GM19455 (cell line): ENCODE results near the gene MORC3.
"Not testable (repeated sequence)": the region's sequence is repeated elsewhere in the genome, so short reads cannot be mapped to it uniquely, and the experiment has no call there.

Source experiments
- ATAC-seq: cut with Tn5 transposase; IDR thresholded peaks from one replicate; pipeline ENCODE4 v1.9.1; 2021; ENCODE audit not compliant: unreplicated experiment

Gene MORC3

DNA sequence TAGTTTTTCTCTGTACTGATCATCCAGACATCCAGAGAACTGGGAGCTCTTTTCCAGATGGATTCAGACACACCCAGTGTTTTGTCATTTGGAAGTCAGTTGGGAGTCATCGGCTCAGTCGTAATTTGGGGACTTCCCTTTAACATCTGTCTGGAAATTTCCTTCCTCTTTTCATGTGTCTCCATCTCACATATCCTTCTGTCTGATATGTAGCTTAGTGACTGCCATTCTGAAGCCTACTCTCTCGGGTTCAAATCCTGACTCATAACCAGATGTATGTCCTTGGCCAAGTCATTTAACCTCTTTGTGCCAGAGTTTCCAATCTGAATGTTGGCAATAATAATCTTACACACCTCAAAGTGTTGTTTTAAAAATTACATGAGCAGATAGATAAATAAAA, 3.0 kb downstream of the MORC3 start:
- no peak for ATAC-seq

DNA sequence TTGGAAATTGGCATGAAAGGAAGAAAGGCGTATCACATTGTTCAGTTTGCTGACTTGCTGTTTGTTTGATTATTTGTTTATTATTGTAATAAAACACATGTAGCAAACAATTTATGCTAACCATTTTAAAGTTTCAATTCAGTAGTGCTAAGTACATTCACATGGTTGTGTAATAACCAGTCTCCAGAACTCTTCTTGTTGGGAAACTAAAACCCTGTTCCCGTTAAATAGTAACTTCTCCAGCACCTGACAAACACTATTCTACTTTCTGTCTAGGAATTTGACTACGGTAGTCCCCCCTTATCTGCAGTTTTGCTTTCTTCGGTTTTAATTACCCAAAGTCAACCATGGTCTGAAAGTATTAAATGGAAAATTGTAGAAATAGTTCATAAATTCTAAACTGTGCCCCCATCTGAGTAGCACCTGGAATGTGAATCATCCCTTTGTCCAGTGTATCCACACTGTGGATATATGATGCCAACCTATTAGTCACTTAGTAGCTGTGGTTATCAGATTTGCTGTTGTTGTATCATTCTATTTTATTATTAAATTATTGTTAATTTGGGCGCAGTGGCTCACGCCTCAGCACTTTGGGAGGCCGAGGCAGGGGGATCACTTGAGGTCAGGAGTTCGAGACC, 5.5 kb downstream of the MORC3 start:
- ATAC-seq: no peak

DNA sequence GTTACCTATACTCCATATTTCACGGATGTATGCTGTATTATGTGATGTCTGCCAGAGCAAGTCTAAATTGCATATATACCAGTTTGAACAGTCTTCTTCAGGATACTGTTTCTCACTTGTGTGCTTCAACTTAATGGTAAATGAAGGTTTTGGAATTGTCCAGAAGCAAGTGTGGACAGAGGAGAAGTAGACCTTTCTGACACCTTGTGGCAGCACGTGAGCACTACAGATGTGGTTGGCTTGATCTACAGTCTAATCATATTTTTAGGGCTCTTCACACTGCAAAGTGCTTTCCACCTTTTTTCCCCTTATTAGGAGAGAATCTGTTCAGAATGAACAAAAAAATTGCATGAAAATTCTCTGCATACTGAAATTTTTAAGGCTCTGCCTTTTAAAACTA, 10.9 kb downstream of the MORC3 start:
- ATAC-seq: no peak

DNA sequence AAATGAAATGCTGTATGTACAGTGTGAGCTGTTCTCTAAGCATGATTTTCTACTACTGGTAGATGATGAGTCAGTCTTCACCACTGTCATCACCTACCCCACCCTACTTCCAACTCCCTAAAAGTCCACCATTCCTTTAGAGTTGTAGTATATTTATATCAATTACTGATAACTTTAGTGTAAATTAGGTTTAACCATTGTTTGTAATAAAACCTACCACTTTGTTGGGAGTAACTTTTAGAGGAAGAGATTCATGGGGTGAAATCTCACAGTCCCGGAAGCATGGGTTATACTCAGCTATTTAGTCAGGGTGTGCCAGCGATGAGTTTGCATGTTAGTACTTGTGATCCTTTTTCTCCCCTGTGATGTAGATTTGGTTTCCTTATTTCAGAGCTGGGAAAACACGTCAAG, 17.1 kb downstream of the MORC3 start:
- ATAC-seq: no peak

DNA sequence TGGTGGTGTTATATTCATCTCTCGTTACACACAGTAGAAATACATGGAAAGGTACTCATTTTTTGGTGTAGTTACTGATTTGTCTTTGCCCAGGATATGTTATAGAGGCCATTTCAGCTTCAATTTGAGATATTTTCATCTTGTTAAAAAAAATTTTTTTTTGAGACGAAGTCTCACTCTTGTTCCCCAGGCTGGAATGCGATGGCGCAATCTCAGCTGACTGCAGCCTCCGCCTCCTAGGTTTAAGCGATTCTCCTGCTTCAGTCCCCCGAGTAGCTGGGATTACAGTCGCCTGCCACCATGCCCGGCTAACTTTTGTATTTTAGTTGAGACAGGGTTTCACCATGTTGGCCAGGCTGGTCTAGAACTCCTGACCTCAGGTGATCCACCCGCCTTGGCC, 19.0 kb downstream of the MORC3 start:
- ATAC-seq: no peak

DNA sequence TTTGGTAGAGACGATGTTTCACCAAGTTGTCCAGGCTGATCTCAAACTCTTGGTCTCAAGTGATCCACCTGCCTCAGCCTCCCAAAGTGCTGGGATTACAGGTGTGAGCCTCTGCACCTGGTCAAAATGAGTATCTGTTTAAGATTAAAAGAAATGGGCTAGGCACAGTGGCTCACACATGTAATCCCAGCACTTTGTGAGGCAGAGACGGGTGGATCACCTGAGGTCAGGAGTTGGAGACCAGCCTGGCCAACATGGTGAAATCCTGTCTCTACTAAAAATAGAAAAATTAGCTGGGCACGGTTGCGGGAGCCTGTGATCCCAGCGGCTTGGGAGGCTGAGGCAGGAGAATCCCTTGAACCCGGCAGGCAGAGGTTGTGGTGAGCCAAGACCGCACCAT, 22.6 kb downstream of the MORC3 start:
- not testable (repeated sequence) for ATAC-seq

DNA sequence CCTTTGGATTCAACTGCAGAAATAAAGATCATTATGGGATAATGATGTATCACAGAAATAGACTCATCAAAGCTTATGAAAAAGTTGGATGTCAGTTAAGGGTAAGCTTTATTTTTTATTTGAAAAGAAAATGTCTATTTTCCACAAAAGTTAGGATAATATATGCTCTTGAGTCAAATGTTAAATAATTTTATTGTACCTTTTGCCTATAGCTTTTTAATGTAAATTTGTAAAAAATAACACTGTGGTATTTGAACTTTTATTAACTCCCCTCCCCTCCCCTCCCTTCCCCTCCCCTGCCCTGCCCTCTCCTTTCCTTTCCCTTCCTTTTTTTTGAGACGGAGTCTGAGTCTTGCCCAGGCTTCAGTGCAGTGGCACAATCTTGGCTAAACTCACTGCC, 24.9 kb downstream of the MORC3 start:
- ATAC-seq: no peak

DNA sequence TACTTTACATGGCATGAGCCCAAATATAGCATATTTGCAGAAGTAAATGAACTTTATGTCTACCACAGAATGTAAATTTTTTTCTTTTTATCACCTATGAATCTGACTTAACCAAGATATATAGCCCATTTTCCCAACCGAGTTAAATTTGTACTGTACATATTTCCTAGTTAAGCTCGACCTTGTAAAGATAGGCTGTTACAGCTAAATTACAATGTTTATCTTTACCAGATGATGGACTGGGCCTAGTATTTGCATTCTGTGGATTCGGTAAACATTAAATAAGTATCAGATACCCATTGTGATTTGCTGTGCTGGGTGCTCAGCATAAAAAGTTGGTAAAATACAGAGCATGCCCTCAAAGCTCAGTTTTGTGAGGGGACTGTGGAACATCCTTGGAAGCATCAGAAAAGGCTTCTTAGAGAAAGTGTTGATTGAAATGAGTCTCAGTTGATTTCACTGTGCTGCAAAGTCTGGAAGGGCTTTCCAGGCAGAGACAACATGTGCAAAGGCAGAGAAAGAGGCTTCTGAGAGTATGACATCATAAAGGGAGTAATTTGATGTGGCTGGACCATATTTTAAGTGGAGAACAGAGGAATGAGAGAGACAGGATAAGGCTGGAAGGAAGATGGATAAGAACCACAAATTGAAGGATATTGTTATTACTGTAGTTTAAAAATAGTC, 27.4 kb downstream of the MORC3 start:
- ATAC-seq: no peak

DNA sequence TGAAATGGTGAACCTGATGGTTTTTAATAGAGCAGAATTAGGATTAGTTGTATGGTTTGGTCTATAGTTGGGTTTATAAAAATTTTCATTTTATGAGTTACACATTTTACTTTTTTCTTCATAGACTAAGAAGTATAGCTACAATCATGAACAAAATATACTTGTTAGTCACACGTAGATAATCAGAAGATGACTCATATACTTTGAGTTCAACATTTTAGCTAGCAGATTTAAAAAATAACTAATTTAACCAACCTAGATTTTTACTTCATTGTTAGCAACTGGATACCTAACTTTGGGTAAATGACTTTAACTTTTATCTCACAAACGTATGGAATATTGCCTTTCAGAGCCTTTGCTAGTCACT, 27.9 kb downstream of the MORC3 start:
- ATAC-seq: no peak

DNA sequence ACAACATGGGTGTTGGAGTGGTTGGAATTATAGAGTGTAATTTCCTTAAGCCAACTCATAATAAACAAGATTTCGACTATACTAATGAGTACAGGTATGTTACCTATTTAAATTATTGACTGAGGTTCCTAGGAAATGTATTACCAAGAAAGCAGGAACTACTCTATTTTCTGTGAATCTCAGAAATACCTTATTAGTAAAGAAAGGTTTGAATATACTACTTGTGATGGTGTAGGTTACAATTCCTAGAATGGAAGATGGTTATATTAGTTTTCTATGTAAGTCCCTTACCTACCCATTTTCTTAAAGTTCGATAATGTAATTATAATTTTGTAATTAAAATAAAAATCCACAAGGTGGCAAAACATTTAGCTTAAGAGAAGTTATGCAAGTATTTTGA, 29.3 kb downstream of the MORC3 start:
- no peak for ATAC-seq

DNA sequence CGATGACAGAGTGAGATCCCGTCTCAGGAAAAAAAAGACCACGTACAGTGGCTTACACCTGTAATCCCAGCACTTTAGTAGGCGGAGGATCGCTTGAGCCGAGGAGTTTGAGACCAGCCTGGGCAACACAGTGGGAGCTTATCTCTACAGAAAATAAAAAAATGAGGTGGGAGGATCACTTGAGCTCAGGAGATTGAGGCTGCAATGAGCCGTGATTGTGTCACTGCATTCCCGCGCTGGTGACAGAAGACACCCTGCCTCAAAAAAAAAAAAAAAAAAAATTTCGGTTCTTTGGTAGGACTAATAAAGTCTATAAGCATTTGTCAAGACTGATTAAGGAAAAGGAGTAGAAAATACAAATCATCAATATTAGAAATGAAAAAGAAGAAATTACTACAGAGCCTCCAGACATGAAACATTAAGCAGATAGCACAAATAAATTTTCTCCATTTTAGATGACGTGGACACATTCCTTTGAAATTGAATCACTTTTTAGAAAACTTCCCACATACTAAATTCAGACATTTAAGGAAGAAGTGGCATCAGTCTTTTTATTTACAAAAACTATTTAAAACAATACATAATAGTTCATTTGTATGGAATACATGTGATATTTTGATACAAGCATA, 30.4 kb downstream of the MORC3 start:
- ATAC-seq: no peak

DNA sequence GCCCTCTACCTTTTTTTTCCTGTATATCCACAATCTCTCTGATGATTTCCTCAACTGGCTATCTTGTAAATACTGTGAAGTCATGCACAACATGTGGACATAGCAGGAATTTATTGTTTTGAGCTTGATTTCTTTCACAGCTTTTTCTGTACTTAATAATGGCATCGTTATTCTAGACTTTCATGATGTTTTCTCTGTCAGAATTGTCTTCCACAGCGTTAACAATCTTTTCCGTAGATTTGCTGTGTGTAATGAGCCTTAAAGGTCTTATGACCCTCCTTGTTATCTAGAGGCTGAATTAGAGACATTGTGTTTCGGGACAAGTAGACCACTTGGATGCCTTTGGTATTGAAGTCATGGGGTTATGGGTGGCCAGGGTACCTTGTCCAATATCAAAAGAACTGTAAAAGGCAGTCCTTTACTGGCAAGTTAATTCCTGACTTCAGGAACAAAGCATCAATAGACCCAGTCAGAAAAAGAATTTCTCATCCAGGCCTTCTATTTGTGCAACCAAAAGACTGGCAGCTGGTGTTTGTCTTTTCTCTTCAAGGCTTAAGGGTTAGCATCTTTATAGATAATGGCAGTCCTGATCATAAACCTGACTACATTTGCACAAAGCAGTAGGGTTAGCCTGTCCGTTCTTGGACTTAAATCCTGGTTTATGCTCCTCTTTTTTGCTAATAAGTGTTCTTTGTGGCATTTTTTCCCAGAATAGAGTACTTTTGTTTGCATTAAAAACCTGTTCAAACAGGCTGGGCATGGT, 35.1 kb downstream of the MORC3 start:
- ATAC-seq: no peak

DNA sequence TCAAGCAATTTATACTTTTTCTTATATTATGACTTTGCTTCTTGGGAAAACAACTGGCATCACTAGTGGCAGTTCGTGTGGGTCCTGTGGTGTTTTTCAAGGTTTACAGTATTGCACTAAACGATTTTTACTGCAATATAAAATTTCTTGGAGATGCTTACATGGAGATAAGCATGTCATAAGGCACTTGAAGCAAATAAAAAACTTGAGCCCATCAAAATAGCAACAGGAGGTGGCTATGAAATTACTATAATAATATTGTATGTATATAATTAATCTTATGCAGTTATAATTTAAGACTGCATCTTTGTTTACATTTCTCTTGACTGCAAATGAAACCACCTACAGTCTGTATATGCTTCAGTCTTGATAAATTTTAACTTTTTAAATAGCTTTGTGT, 35.9 kb downstream of the MORC3 start:
- ATAC-seq: no peak

DNA sequence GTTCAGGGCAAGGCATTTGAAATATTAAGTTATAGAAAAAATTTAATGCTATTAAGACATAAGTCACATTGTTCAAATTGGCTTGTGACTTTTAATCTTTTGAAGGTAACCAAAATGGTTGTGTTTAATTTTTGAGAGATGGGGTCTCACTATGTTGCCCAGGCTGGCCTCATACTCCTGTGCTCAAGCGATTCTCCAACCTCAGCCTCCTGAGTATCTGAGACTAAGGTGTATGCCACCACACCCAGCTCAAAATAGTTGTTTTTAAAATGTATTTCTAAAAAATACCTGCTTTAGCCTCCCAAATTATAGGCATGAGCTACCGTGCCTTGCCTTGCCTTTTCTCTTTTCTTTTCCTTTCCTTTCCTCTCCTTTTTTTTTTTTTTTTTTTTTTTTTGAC, 39.2 kb downstream of the MORC3 start:
- no peak for ATAC-seq

DNA sequence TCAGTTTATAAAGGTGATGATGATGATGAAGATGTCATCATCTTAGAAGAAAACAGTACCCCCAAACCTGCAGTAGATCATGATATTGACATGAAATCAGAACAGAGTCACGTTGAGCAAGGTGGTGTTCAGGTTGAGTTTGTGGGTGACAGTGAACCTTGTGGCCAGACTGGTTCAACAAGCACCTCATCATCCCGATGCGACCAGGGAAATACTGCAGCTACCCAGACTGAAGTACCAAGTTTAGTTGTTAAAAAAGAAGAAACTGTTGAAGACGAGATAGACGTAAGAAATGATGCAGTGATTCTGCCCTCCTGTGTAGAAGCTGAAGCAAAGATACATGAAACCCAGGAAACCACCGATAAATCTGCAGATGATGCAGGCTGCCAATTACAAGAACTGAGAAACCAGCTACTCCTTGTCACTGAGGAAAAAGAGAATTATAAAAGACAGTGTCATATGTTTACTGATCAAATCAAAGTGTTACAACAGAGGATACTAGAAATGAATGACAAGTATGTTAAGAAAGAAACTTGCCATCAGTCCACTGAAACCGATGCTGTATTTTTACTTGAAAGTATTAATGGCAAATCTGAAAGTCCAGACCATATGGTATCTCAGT, 49.2 kb downstream of the MORC3 start:
- no peak for ATAC-seq

DNA sequence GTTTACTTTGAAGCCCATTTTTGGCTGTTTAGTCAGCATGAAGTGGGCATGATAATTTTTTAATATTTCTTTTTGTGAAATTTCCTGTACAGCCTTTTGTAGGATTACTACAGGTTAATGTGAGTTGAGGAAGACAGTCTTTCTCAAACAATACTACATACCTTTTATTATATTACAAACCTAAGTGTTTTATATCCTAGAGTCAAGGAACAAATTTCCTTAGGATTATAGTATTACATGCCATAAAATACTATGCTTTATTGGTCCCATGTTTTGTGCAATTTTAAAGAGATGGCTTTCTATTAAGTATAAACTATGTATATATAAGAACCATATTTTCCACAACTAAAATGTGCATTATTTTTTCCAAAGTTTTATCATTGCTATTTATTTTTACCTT, 56.0 kb downstream of the MORC3 start:
- ATAC-seq: no peak

DNA sequence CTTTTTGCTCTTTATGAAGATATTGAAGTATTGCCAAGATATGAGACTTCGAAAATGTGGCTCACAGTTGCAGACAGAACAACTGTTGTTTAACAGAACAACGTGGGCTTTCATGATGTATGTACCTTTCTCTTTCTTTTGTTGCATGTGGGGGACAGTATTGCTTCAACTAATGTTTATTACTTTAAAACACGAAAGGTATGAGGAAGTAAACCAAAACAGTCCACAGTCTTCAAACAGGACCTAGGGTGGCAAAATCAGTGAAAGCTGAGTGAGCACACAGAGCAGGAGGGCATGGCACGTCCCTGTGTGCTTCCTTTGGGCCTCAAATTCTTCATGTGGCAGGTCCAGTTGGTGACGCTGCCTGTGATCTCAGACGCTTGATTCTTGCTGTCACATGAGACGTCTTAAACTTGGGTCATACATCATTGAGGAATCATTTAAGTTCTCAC, 57.4 kb downstream of the MORC3 start:
- ATAC-seq: no peak

DNA sequence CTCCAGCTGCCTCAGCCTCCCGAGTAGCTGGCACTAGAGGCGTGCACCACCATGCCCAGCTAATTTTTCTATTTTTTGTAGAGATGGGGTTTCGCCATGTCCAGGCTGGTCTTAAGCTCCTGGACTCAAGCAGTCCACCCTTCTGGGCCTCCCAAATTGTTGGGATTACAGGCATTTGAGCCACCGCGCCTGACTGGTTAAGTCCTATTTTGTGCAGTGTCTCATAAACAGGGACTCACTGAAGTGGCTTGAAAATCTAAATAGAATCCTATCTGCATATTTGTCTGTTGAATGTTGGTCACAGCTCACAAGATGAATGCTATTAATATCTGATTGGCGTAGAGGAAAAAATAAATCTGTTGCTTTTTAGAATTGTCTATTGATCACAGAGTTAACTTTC, 59.3 kb downstream of the MORC3 start:
- ATAC-seq: no peak

DNA sequence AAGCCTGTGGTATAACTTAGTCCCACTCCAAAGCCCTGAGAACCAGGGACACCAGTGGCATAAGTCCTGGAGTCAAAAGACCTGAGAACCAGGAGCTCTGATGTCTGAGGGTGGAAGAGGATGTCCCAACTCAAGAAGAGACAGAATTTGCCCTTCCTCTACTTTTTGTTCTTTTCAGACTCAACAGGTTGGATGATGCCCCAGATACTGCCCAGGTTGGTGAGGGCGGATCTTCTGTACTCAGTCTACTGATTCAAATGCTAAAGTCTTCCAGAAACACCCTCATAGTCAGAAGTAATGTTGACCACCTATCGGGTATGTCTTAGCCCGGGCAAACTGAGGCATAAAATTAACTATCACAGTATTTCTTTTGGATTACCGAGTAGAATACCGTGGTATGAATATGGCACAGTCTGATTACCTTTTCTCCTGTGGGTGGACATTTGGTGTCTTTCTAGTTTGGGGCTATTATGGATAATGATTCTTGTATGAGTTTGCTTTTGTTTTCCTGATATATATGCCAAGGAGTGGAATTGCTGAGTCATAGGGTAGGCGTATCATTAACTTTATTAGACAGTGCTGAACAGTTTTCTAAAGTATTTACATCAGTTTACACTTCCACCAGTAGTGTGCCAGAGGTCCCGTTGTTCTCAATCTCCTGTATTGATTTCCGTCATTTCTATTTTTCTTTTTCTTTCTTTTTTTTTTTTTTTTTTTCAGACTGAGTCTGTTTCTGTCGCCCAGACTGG, 62.0 kb downstream of the MORC3 start:
- no peak for ATAC-seq

DNA sequence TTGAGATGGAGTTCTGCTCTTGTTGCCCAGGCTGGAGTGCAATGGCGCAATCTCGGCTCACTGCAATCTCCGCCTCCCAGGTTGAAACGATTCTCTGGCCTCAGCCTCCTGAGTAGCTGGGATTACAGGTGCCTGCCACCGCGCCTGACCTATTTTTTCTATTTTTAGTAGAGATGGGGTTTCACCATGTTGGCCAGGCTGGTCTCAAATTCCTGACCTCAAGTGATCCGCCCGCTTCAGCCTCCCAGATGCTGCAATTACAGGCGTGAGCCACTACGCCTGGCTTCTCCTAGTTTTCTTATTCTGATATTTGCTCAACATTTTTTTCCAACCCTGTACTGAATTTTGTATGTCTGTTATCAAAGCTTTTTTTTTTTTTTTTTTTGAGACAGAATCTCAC, 62.7 kb downstream of the MORC3 start:
- not testable (repeated sequence) for ATAC-seq

DNA sequence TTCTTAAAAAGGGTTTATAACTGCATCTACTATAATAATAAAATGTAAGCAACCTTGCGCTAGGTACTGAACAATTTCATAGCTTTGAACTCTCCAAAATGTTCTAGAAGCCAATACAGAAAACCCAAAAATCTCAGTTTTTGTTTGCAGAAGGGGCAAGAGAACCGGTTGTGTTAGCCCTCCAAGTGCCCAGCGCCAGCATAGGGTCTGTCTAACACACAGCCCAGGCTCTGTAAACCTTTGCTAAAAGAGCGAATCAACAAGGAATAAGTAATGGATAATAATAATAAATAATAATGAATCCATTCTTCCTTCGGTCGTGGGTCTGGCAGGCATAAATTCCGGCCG, 64.9 kb downstream of the MORC3 start:
- peak; percentile 16 for ATAC-seq
